HEK293 (cell line): Measurements from ENCODE around the gene SLC22A16.

Experiments
- CTCF ChIP-seq: fragments of 450-650 bp; formaldehyde crosslinking; IDR thresholded peaks from 2 replicates; pipeline ENCODE4 v1.5.1; 2016; ENCODE audit warnings: missing biosample characterization, missing genetic modification characterization
- KLF16 ChIP-seq: fragments of 450-650 bp; formaldehyde crosslinking; IDR thresholded peaks from 2 replicates; pipeline ENCODE4 v1.5.1; 2017; ENCODE audit warnings: missing biosample characterization, missing genetic modification characterization
- KLF17 ChIP-seq: fragments of 450-650 bp; formaldehyde crosslinking; IDR thresholded peaks from 2 replicates; pipeline ENCODE4 v1.5.1; 2016; ENCODE audit warnings: missing biosample characterization, missing genetic modification characterization
- MYNN ChIP-seq: fragments of 450-650 bp; formaldehyde crosslinking; IDR thresholded peaks from 2 replicates; pipeline ENCODE4 v1.5.1; 2016; ENCODE audit warnings: missing biosample characterization, missing genetic modification characterization, borderline replicate concordance
- SALL2 ChIP-seq: fragments of 450-650 bp; formaldehyde crosslinking; IDR thresholded peaks from 2 replicates; pipeline ENCODE4 v1.5.0; 2017; ENCODE audit warnings: missing biosample characterization, mild to moderate bottlenecking, missing genetic modification characterization, borderline replicate concordance
- SP3 ChIP-seq: fragments of 450-650 bp; formaldehyde crosslinking; IDR thresholded peaks from 2 replicates; pipeline ENCODE4 v1.5.1; 2016; ENCODE audit warnings: missing biosample characterization, missing genetic modification characterization
- ZNF121 ChIP-seq: fragments of 450-650 bp; formaldehyde crosslinking; IDR thresholded peaks from 2 replicates; pipeline ENCODE4 v1.5.1; 2016; ENCODE audit warnings: missing biosample characterization, missing genetic modification characterization
- ZNF138 ChIP-seq: fragments of 450-650 bp; formaldehyde crosslinking; IDR thresholded peaks from 2 replicates; pipeline ENCODE4 v1.5.1; 2016; ENCODE audit warnings: missing biosample characterization, missing genetic modification characterization, borderline replicate concordance
- ZNF274 ChIP-seq, 2 experiments: fragments of 200-500 bp in 1 of 2; fragments of 450-650 bp in 1 of 2; sonication (Bioruptor generic) in 1 of 2; formaldehyde crosslinking in 1 of 2; IDR thresholded peaks; 2 replicates each; pipeline versions ENCODE4 v1.5.1 to v1.6.1; 2014 to 2016; ENCODE audit warnings: borderline replicate concordance in 1 of 2, inconsistent platforms in 1 of 2, low read length in 1 of 2, missing biosample characterization in 1 of 2, missing genetic modification characterization in 1 of 2
- ZNF398 ChIP-seq: fragments of 450-650 bp; formaldehyde crosslinking; IDR thresholded peaks from 2 replicates; pipeline ENCODE4 v1.5.1; 2017; ENCODE audit warnings: missing biosample characterization, missing genetic modification characterization
- ZNF629 ChIP-seq: fragments of 450-650 bp; formaldehyde crosslinking; IDR thresholded peaks from 2 replicates; pipeline ENCODE4 v1.5.1; 2017; ENCODE audit warnings: missing biosample characterization, missing genetic modification characterization
- ZNF658 ChIP-seq: fragments of 450-650 bp; formaldehyde crosslinking; IDR thresholded peaks from 2 replicates; pipeline ENCODE4; 2016; ENCODE audit warnings: missing biosample characterization, missing genetic modification characterization
- ZNF692 ChIP-seq: fragments of 450-650 bp; formaldehyde crosslinking; IDR thresholded peaks from 2 replicates; pipeline ENCODE4 v1.5.1; 2016; ENCODE audit warnings: missing biosample characterization, missing genetic modification characterization

GRCh38 chr6:110456694-110457093, 19.7 kb downstream of the SLC22A16 start:
- TF ChIP-seq ZNF398, result no peak
- no peak for TF ChIP-seq ZNF692 (tag by site-specific recombination)
- no peak for TF ChIP-seq ZNF138 (tag by site-specific recombination)
- no peak for TF ChIP-seq CTCF
- no peak for TF ChIP-seq ZNF658
- no peak for TF ChIP-seq ZNF274 (IDR thresholded peaks at IDR 0.05; ENCODE audit: low read length)
- TF ChIP-seq ZNF274 (tag by site-specific recombination; IDR thresholded peaks at IDR 0.05; ENCODE audit: borderline replicate concordance), result no peak
- no peak for TF ChIP-seq ZNF629 (tag by site-specific recombination)
- TF ChIP-seq SP3, result no peak
- no peak for TF ChIP-seq MYNN (tag by site-specific recombination)
- TF ChIP-seq KLF17 (tag by site-specific recombination), result no peak
- TF ChIP-seq KLF16 (tag by site-specific recombination), result no peak
- no peak for TF ChIP-seq ZNF121
- no peak for TF ChIP-seq SALL2 (tag by site-specific recombination)
